Measurements from ENCODE around the gene PKP2. TPM values are rescaled to one million over a fixed set of nuclear protein-coding genes. Genes with fewer than 3 reads are reported as not detected.

The PKP2 gene
- total RNA-seq, 2 experiments from 2014 or later: 0.13 to 0.23 TPM

GRCh38 chr12:32768518-32768917, 128.1 kb downstream of the PKP2 start:
- no peaks in the 10 kb centered on the region for H3K36me3 Mint-ChIP-seq (ENCODE audit: low read depth)
- ATAC-seq: no peak
- no peak overlapping the region for H3K27ac Mint-ChIP-seq
- no peak for TF ChIP-seq CTCF (IDR thresholded peaks at IDR 0.05)
- intact Hi-C loops (cut with micrococcal nuclease): no loop called here
- CTCF ChIA-PET: no interaction called here
- no peaks in the 10 kb centered on the region for H3K4me1 Mint-ChIP-seq (ENCODE audit: low read depth)
- DNase-seq: no peak
- POLR2A ChIA-PET: no interaction called here
- peaks cover 14% of the 10 kb centered on the region for H3K27me3 Mint-ChIP-seq
- H3K9me3 Mint-ChIP-seq: no peaks in the 10 kb centered on the region
- no peak overlapping the region for H3K4me3 Mint-ChIP-seq

- Mint-ChIP-seq H3K9me3 (no peaks in the 10 kb centered on the region), H3K4me1 (ENCODE audit: low read depth) (no peaks in the 10 kb centered on the region), H3K27ac (no peak overlapping the region), H3K36me3 (ENCODE audit: low read depth) (no peaks in the 10 kb centered on the region), H3K4me3 (no peak overlapping the region), H3K27me3 (peaks cover 14% of the 10 kb centered on the region)
- intact Hi-C loops (cut with micrococcal nuclease): no loop called here
- ATAC-seq (no peak), DNase-seq (no peak)
- ChIA-PET POLR2A (no interaction called here), CTCF (interaction anchor here (2.1 kb wide), 1 partner anchor 10 kb away, joined by 8 read pairs; the partner anchor contains the start of gene YARS2)
- no peak for TF ChIP-seq CTCF (IDR thresholded peaks at IDR 0.05)
Observed at GRCh38 chr12:32765906-32766305, 130.7 kb downstream of the PKP2 start.

GRCh38 chr12:32761716-32762115, 134.9 kb downstream of the PKP2 start:
- H3K27ac Mint-ChIP-seq: no peak overlapping the region
- TF ChIP-seq CTCF (IDR thresholded peaks at IDR 0.05): no peak
- CTCF ChIA-PET: no interaction called here
- no peak overlapping the region for H3K4me3 Mint-ChIP-seq
- H3K9me3 Mint-ChIP-seq: no peaks in the 10 kb centered on the region
- intact Hi-C loops (cut with micrococcal nuclease): no loop called here
- peaks cover 2% of the 10 kb centered on the region for H3K27me3 Mint-ChIP-seq
- no peak for DNase-seq
- H3K4me1 Mint-ChIP-seq (ENCODE audit: low read depth): no peaks in the 10 kb centered on the region
- no peak for ATAC-seq
- no peaks in the 10 kb centered on the region for H3K36me3 Mint-ChIP-seq (ENCODE audit: low read depth)
- POLR2A ChIA-PET: no interaction called here

- H3K27ac Mint-ChIP-seq: no peak overlapping the region
- peaks cover 17% of the 10 kb centered on the region for H3K36me3 Mint-ChIP-seq (ENCODE audit: low read depth)
- H3K4me3 Mint-ChIP-seq: no peak overlapping the region
- ATAC-seq (no peak), DNase-seq (no peak)
- H3K9me3 Mint-ChIP-seq: no peaks in the 10 kb centered on the region
- CTCF ChIA-PET: interaction anchor here (1.1 to 4.7 kb wide), 7 partner anchors 8 to 1486 kb away, joined by 3 to 67 read pairs (median 4); partner anchors contain the start of gene ALG10
- intact Hi-C loops (cut with micrococcal nuclease): loop anchor here (2.0 to 10.0 kb wide), 3 partner anchors 160 to 1264 kb away; partner anchors contain the start of gene ETFBKMT
- H3K27me3 Mint-ChIP-seq: no peaks in the 10 kb centered on the region
- POLR2A ChIA-PET: interaction anchor here (1.3 kb wide), 1 partner anchor 10 kb away, joined by 3 read pairs; no protein-coding TSS in a partner anchor
- H3K4me1 Mint-ChIP-seq (ENCODE audit: low read depth): peaks cover 16% of the 10 kb centered on the region
- TF ChIP-seq CTCF (IDR thresholded peaks at IDR 0.05): no peak
Observed at GRCh38 chr12:32757157-32757556, 139.4 kb downstream of the PKP2 start.

- peaks cover 18% of the 10 kb centered on the region for H3K4me1 Mint-ChIP-seq (ENCODE audit: low read depth)
- no peak for TF ChIP-seq CTCF (IDR thresholded peaks at IDR 0.05)
- H3K27me3 Mint-ChIP-seq: no peaks in the 10 kb centered on the region
- peak overlapping the region; percentile 87 for H3K27ac Mint-ChIP-seq
- intact Hi-C loops (cut with micrococcal nuclease): loop anchor here (2.0 to 10.0 kb wide), 3 partner anchors 161 to 1264 kb away; partner anchors contain the start of gene ETFBKMT
- DNase-seq (no peak), ATAC-seq (no peak)
- peaks cover 20% of the 10 kb centered on the region for H3K36me3 Mint-ChIP-seq (ENCODE audit: low read depth)
- ChIA-PET POLR2A (interaction anchor here (0.7 to 1.6 kb wide), 4 partner anchors 10 to 1266 kb away, joined by 3 to 5 read pairs (median 4); partner anchors contain the start of gene ALG10), CTCF (interaction anchor here (0.7 to 4.7 kb wide), 21 partner anchors 8 to 1485 kb away, joined by 3 to 67 read pairs (median 5); partner anchors contain the start of genes ALG10 and PKP2)
- H3K4me3 Mint-ChIP-seq: peak overlapping the region; percentile 90
- H3K9me3 Mint-ChIP-seq: no peaks in the 10 kb centered on the region
Observed at GRCh38 chr12:32756476-32757066, 140.0 kb downstream of the PKP2 start.

Measured in activated CD8-positive, alpha-beta T cell treated with anti-CD3 and anti-CD28 coated beads for 36 hours (primary cell).